ENCODE results near the gene CDK18. TPM values are rescaled to one million over a fixed set of nuclear protein-coding genes. Genes with fewer than 3 reads are reported as not detected.

Gene CDK18
- 100 to 1,000 TPM; 122 to 199 (median 164) TPM for total RNA-seq
- polyA plus RNA-seq, result 100 to 1,000 TPM in 1 of 2 donors, 10 to 100 TPM in 1; 41.4 to 156 TPM
- long read RNA-seq, donor 1, partial matches to known transcripts, result 63 of 77 reads
- long read RNA-seq, donor 1, other reads (novel, unspliced or antisense), result 4 of 77 reads
- long read RNA-seq, donor 2, transcript CDK18-203 (16 exons, 1,648 nt), result major isoform, 7 of 123 reads
- long read RNA-seq, donor 2, transcript CDK18-201 (16 exons, 3,141 nt), result major isoform, 7 of 123 reads
- long read RNA-seq, donor 2, partial matches to known transcripts, result 90 of 123 reads
- long read RNA-seq, donor 2, other reads (novel, unspliced or antisense), result 12 of 123 reads
- long read RNA-seq, donor 3, transcript CDK18-203 (16 exons, 1,648 nt), result major isoform, 6 of 40 reads
- long read RNA-seq, donor 3, partial matches to known transcripts, result 9 of 40 reads
- long read RNA-seq, donor 3, other reads (novel, unspliced or antisense), result 20 of 40 reads

GRCh38 chr1:205504311-205505075 is at the start of gene CDK18:
Gene CDK18 (plus strand): TSS chr1:205504669. CDS start chr1:205523168, 18,499 bp downstream.
- Histone ChIP-seq H3K4me3 (peak within 1 kb of the TSS; percentile 55 to 80 (median 75)), H3K27me3 (peaks cover 0 to 11% (median 0%) of the 10 kb centered on the region in 7 donors), H3K4me1 (peaks cover 0 to 61% (median 33%) of the 10 kb centered on the region in 9 donors), H3K27ac (peak within 1 kb of the TSS; percentile 56 to 93 (median 87)), H3K36me3 (no peaks in the 10 kb centered on the region), H3K9me3 (no peaks in the 10 kb centered on the region)
- peak; percentile 84 to 87 for DNase-seq
- ATAC-seq, result peak; percentile 75 to 86 (median 84)
- intact Hi-C loops (cut with DNase I), result no loop called here
- 3% methylated on average over 40 to 42 of the region's 42 CpGs for WGBS, 2 donors
- no peak for TF ChIP-seq CTCF (IDR thresholded peaks at IDR 0.05)

GRCh38 chr1:205454903-205455335 is 49.5 kb upstream of the CDK18 start:
- peaks cover 24 to 99% (median 94%) of the 10 kb centered on the region in 7 donors for H3K27me3 ChIP-seq
- 16 to 20% methylated on average over 6 of the region's 6 CpGs for WGBS, 2 donors
- no peaks in the 10 kb centered on the region for H3K9me3 ChIP-seq
- peaks cover 0 to 24% (median 18%) of the 10 kb centered on the region in 9 donors for H3K4me1 ChIP-seq
- no peak overlapping the region for H3K27ac ChIP-seq
- DNase-seq (no peak), ATAC-seq (peak in 1 of 8 donors; percentile 8)
- no peak overlapping the region for H3K4me3 ChIP-seq
- no peaks in the 10 kb centered on the region for H3K36me3 ChIP-seq
- intact Hi-C loops (cut with DNase I), result no loop called here
- no peak for TF ChIP-seq CTCF (IDR thresholded peaks at IDR 0.05)

- ATAC-seq (no peak), DNase-seq (no peak)
- peaks cover 24 to 100% (median 96%) of the 10 kb centered on the region in 7 donors for H3K27me3 ChIP-seq
- intact Hi-C loops (cut with DNase I), result no loop called here
- no peak within 1 kb of the TSS for H3K27ac ChIP-seq
- 2% methylated on average over 53 of the region's 53 CpGs for WGBS, 2 donors
- H3K4me3 ChIP-seq, result peak within 1 kb of the TSS in 4 of 10 donors; percentile 8 to 20 (median 12)
- H3K36me3 ChIP-seq, result no peaks in the 10 kb centered on the region
- peaks cover 0 to 22% (median 18%) of the 10 kb centered on the region in 9 donors for H3K4me1 ChIP-seq
- no peaks in the 10 kb centered on the region for H3K9me3 ChIP-seq
- no peak for TF ChIP-seq CTCF (IDR thresholded peaks at IDR 0.05)
Observed at GRCh38 chr1:205455581-205456382, 48.7 kb upstream of the CDK18 start, which contains the start of gene BLACAT1. Gene BLACAT1 (minus strand): TSS chr1:205456045.
